NOMO-1 treated with dmso at 0.1 percent for 144 hours (cell line): ENCODE data around the gene LAMTOR1.

Experiments used
- DNase-seq: peaks from one replicate; lab custom pipeline; 2025; ENCODE audit not compliant: unreplicated experiment; lab: John Stamatoyannopoulos, UW

The LAMTOR1 gene

DNA sequence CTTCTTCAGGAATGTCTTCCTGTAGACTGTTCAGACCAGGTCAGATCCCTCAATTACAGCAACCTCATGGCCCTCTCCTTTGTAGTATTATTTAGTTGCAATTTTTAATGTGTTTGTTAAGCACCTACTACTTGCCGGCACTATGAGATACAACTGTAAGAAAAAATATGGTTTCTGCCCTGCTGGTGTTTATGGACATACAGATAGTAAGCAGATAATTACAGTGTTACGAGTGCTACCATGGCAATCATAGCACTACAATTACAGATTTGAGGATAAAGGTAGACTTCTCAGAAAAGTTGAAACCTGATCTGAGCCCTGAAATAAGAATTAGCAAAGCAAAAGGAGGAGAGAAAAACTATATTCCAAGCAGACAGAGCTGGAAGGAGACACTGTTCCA is 19.7 kb downstream of the LAMTOR1 start:
- no peak for DNase-seq

DNA sequence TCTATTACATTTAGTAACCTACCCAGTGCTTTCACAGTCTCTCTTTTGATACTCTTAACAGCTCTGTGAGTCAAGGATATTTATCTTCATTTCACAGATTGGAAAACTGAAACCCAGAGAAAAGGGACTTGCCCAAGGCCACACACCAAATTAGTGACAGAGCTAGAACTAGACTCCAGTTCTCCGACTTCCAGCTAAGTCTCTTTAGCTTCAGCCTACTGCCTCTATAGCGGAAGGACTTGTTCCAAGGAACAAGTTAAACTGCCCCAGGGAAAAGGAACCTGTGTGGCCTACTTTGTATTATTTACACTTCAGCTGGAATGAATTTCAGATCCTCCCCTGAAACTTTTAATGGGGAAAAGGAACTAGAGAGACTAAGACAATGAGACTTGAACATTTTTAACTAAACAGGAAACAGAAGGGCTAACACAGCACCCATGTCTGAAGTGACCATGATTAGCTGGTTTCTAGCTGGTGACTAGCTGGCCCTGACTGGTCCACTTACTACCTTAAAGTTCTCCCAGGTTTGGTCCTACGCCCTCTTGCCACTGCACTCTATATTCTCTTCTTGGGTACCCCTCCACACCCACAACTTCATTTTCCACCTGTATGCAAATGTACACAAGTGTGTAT is 21.2 kb downstream of the LAMTOR1 start:
- no peak for DNase-seq

DNA sequence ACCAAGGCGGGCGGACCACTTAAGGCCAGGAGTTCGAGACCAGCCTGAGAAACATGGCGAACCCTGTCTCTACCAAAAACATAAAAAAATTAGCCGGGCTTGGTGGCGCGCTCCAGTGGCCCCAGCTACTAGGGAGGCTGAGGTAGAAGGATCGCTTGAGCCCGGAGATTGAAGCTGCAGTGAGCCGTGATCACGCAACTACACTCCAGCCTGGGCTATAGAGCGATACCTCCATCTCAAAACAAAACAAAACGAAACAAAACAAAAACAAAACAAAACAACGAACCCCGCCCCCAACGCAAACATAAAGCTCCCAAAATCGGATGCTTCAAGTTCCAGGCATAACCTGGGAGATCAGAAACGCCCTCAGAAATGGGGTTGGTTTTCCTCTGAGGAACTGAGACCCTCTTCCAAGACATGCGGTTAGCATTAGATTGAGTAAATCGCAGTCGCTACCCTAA is 21.9 kb downstream of the LAMTOR1 start:
- no peak for DNase-seq

DNA sequence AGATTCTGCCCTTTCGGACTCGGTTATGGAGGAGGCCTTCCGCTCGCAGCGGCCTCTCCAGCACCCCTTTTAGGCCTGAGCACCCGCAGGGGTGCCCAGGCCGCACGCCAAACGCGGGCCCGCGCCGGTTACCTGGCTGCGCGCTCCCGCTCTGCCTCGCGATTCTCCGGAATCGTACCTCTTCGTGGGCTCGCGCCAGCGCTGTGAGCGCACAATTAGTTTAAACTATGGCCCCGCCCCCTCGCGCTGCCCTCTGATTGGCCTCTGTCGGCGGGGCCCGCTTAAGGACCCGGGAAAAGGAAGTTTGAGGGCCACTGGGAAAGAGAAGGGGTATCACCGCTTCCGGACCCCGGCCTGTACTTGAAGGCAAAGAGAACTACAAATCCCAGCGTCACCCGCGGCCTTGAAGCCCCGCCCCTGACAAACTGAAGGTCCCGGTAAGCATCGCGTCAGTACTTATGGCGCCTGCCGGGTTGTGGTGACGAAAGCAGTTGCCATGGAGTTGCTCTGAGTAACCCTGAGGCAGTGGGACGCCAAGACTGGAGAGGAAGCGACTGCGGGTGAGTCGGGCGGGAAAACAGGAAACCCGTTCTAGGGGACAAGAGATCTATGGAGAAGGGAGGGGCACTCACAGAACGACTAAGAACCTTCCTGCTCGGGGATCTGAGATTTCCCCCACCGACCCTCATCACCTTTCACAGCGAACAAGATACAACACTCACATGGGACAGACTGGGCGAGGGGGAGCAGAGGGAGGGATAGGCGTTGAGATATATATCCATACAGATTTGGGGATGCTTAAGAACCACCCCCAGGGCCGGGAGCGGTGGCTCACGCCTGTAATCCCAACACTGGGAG is 22.5 kb downstream of the LAMTOR1 start, which contains the start of the genes LRRC51 and NUMA1:
Gene LRRC51 (plus strand): TSS at position 525 of the 858 bp plus-strand sequence. CDS start 8,234 bp downstream, outside the sequence.
Gene NUMA1 (minus strand): TSS at position 217 of the 858 bp plus-strand sequence. CDS start 44,599 bp downstream, outside the sequence.
- peak; percentile 100 for DNase-seq

DNA sequence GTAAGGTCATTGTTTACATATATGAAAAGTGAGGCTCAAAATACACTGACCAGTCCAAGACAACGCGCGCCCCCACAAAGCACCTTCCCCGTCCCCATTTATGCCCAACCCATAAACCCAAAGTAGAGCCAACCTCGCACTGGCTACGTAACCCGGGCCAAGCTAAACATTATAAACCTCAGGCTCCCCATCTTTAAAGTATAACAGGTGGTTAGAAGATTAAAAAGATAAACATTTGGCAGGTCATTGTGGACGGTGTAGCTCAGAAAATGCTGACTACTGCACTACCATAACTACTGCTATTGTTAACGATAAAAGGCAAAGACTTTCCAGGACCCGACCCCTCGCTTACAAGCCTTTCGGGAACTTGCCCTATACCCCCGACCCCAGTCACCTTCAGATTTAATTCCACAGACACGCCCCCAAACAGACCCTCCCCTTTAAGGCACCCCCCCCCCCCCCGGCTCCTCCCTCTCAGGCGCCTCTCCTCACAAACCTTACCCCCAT is 23.2 kb downstream of the LAMTOR1 start:
- DNase-seq = no peak

DNA sequence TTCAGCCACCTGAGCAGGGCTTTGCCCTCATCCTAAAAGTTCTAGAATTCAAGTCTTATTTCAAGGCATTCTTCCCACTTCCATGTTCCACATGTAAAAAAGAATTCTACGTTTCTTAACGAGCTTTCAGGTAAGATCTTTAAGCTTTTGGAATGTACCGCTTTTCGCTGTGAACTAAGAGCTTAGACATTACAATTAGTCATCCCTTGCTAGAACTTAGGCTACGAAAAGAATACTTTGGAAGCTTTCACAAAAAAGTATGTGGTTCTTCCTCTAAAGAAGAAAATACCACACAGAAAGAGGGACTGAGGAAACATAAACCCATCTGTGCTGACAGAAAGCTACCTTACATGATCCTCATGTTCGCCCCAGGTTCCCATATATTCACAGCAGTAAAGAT is 24.6 kb downstream of the LAMTOR1 start:
- DNase-seq = no peak

DNA sequence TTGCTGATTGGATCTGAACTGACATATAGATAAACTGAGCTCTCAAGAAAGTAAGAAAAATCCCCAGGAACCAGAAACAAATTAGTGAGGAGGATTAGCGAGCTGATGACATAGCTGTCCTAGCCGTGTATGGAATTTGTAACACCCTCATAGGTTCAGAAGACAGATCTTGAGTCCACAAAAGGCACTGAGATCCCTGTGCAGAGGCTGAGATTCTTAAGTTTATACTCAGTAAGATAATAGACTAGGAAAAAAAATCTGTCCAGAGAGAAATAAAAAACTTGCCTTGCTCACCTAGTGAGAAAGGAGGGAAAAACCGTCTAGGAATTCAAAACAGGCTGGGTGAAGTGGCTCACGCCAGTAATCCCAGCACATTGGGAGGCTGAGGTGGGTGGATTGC is 27.3 kb downstream of the LAMTOR1 start:
- DNase-seq = no peak

DNA sequence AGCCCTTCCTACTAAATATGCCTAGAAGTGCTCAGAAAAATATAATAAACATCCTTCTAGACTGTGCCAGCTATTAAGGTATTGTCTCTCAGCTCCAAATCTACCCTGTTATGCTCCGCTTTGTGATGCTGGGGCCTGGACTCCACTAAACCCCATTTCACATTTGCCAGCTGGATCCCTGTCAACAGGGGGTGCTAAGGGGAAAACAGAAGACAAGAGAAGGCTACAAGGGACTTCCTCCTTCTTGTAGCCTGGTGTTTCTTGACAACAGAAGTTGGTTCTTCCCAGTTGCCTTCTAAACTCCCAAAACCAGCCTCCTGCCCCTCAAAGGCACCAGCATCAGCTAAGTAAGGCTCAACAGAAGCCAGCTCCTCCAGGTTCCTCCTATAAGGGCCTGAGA is 28.0 kb downstream of the LAMTOR1 start:
- no peak for DNase-seq

DNA sequence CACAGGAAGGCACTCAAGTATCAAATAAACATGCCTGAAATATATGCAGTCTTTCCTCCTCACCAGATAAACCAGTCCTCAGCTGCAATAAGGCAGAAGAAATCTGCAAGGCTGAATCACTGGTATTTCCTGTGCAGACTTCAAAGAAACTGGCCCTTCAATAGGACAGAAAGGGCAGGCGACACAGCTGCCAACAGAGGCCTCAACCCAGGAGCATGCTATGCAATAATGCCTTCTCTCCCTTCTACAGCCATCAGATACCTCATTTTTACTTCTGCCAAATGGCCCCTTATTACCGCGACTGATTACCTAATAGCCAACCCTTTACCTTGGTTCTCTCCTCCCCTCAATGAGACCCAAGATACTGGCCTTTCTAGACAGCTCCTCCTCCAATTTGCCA is 30.7 kb downstream of the LAMTOR1 start:
- no peak for DNase-seq

DNA sequence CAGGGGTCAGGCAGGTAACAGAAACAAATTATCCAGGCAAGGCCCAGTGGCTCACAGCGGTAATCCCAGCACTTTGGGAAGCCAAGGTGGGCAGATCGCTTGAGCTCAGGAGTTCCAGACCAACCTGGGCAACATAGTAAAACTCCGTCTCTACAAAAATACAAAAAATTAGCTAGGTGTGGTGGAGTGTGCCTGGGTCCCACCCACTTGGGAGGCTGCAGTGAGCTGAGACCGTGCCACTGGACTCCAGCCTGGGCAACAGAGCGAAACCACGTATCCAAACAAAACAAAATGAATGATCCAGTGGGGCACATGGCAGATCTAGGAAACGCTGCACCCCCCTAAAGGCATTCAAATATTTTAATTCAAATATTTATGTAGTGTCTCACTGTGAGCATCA is 32.6 kb downstream of the LAMTOR1 start:
- no peak for DNase-seq

DNA sequence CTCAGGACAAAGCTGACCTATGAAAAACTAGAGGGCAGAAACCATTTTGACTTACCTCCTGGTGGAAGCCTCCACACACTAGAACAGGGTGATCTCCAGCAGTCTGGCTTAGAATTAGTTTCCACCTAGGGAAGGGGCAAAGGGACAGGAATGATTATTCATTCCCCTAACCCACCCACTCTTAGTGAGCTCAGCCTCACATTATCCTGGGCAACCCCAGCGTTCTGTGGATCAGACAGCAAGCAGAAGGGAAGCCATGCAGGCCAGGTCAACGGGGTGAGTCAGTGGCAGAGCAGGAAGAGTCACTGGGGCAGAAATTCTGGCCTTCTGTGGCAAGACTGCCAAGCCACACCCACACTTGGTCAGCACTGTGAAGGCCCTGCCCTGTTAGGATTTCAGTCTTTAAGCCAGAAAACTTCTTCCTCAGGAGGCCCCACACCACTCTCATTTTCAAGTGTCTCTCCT is 33.3 kb downstream of the LAMTOR1 start:
- DNase-seq = peak; percentile 86

DNA sequence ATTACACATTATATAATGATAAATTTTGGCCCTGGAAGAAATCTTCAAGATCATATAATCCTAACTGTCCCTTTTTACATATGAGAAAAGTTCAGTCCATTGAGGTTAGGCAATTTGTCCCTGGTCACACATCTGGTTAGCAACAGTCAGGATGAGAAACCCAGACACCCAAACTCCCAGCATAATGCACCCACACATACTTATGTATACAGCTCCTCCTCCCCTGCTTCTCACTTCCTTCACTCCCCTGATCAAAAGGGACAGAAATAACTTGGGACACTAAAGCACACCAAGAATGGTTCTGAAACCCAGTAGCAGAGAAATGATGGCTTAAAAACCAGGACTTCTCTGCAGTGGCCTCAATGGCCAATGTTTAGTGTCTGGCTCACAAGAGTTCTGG is 33.9 kb downstream of the LAMTOR1 start:
- no peak for DNase-seq

DNA sequence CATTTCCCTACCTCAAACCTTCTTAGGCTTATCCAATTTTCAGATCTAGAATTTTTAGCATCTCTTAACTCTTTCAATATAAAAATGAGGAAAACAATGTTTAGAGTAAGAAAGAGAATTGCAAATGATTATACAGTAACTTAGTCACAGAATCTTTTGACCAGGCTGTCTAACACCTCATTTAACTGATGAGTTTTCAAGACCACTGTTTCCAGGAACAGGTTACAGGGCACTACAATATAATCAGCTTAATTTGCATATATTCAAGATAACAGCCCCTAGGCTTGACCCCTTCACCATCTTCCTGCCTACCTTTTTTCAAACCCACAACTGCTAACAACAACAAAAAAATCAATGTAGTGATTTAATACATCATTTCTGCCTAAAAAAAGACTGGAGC is 35.4 kb downstream of the LAMTOR1 start:
- no peak for DNase-seq

DNA sequence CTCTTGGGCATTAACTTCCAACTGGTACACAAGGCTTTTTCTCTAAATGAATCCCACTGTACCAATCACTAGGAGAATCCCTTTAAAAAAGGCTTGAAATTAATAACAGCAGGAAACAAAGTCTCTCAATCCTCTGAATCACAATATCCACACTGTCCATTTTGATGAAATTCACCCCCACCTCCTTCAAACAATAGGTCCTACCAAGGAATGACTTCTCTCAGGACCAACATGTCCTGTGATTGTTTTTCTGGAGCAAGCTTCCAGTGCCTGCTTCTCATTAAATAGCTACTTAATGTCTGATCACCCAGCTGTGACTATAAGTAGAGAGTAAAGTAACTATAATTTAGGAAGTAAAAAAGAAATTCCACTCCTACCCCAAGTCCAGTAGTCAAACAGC is 35.8 kb downstream of the LAMTOR1 start:
- no peak for DNase-seq

DNA sequence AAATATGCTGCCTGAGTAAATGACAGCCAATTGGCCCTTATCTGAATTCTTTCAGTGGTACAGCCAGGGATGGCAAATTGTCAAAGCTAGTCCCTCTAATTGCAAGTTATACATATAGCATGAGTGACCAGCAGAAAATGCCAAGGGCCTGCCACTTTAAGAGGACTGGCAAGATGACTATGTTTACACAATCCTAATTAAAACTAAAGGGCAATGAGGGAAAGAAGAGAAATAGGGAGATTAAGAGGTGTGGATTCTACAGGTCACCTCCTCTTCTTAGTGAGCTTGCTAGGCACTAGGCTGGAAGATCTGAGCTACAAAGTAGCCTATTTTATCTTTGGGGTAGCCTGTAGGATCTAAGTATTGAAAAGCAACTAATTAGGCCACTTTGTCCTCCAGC is 36.2 kb downstream of the LAMTOR1 start:
- no peak for DNase-seq

DNA sequence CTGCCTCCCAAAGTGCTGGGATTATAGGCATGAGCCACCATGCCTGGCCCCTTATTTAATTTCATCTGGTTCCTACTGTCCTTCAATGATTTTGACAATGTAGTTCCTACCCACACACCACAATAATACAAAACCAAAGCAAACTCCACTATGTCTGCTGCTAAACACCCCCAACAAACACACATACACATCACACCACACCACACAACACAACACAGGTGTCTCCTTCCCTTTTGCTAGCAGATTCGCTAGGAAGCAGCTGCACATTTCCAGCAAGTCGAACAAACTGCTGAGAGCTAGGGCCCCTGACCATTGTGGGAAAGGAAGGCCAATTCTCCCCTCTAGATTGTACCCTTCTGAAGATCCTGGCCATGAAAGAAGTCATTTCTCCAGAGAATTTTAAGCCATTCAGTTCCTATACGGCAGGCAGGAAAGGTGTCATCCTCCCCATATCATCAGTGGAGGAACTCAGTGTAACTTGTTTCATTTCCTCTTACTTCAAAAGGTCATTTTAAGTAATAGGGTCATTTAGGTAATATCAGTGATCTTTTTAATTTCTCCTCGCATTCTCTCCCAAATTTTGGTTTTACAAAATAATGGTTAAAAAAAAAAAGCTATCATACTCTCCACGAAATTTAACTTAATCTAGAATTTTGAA is 41.2 kb downstream of the LAMTOR1 start:
- DNase-seq = no peak

DNA sequence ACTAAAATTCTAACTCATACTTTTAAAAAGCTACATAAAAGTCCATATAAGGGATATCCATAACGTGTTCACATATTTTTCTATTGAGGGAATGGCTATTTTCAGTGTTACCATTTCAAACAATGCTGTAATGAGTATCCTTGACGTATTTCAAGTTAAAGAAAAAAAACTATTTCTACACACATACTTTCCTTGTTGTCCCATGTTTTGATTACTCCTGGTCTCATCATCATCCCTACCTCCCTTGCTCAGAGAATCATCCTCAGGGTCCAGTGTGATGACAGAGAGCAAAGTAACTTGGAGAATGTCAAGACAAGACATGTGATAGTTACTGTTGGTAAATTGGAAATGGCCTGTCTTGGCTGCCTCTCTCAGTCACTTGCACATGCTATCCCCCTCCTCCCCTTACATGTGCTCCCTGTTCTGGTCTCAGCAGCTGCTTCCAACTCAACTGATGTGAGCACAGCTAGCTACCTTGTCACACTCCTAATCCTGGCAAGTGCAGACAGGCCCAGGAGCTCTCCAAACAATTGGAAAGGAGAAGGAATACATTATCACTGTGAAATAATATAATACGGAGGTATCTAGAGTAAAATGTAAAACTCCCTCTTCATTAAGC is 44.6 kb downstream of the LAMTOR1 start:
- DNase-seq = no peak

DNA sequence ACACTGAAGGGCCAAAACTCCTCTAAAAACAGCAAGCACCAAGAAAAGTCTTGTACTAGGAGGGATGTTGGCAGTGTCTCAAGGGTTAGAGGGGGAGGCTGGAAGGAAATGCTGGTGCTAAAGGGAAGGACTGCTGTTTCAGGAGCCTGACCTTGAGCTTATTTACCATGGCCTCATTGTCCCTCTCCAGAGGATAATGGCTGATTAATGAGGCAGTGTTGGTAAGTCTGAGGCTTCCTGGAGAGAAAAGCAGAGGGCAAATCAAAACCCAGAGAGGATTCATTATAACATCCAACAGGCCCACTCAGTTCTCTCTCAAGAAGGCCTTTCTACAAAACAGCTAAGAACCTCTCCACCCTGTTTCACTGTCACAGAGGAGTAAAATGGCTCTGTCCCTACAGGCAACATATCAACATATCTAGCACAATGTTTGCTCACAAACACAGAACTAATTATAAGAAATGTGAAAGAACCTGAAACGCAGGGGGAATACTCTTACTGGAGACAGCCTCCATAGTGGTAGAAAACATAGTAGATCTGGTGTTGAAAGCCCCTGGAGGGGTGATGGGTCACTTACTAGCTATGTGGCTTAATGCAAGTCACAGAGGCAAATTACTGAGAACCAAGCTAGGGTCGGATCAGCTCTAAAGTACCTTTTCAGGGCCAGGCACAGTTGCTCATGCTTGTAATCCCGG is 54.2 kb downstream of the LAMTOR1 start:
- DNase-seq = no peak
